PC-3 (cell line): ENCODE results near the gene KCNH1.

ENCODE experiments used
- CTCF ChIP-seq: fragments of 300-600 bp; sonication (generic); conservative IDR thresholded peaks from 2 replicates; pipeline ENCODE4 v1.5.1; 2017; ENCODE audit warnings: antibody characterized with exemption, low read depth, mild to moderate bottlenecking, low read length
- EZH2 ChIP-seq: fragments of 300-600 bp; sonication (generic); IDR thresholded peaks from one replicate; pipeline ENCODE4 v1.6.1; 2017; ENCODE audit warnings: antibody characterized with exemption, mild to moderate bottlenecking, low read length; ENCODE audit not compliant: unreplicated experiment
- EZH2phosphoT487 ChIP-seq: fragments of 300-600 bp; sonication (generic); IDR thresholded peaks from 2 replicates; pipeline ENCODE4 v1.6.1; 2018; ENCODE audit warnings: mild to moderate bottlenecking, antibody characterized with exemption, low read length, borderline replicate concordance

GRCh38 chr1:210769473-210769872 is 364.5 kb downstream of the KCNH1 start:
- TF ChIP-seq CTCF (no peak), EZH2 (no peak), EZH2phosphoT487 (no peak)
